ENCODE results near the gene CETN1.

DNA sequence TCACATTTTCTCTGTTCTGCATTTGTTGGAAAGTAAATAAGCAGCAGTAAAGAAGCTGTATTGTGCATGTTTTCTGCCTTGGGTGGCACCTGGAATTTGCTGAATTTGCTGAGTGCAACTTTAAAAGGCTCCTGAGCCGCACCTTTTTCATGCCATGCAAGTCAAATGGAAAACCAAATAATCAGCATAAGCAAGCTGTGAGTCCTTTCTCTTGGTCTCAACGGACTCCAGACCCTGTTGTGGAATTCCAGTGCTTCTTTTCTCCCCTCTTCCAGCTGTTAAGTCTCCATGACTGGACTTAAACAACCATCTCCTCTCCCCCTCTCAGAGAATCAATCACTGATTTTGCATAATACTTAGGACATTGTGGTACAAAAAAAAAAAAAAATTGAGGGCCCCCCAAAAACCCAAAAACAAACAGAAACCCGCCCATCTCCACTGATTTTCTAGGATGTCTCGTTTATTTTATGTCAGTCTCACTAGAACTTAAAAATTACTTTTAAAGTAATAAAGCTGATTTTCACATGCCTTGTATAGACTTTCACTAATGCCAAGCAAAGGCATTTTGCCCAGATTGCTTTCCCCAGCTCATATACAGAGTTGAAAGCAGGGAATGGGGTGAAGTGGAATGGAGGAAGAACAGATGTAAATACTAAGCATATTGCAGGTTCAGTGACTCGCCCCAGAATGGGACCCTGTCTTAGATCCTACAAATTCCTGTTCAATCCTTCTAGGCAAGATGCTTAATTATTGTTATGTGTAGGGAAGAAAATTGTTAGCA, 5.1 kb upstream of the CETN1 start:
- TF ChIP-seq, protein P1, sequence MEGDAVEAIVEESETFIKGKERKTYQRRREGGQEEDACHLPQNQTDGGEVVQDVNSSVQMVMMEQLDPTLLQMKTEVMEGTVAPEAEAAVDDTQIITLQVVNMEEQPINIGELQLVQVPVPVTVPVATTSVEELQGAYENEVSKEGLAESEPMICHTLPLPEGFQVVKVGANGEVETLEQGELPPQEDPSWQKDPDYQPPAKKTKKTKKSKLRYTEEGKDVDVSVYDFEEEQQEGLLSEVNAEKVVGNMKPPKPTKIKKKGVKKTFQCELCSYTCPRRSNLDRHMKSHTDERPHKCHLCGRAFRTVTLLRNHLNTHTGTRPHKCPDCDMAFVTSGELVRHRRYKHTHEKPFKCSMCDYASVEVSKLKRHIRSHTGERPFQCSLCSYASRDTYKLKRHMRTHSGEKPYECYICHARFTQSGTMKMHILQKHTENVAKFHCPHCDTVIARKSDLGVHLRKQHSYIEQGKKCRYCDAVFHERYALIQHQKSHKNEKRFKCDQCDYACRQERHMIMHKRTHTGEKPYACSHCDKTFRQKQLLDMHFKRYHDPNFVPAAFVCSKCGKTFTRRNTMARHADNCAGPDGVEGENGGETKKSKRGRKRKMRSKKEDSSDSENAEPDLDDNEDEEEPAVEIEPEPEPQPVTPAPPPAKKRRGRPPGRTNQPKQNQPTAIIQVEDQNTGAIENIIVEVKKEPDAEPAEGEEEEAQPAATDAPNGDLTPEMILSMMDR (IDR thresholded peaks at IDR 0.05) = no peak
- no peak for TF ChIP-seq EZH2 (IDR thresholded peaks at IDR 0.05; ENCODE audit: borderline replicate concordance, insufficient read depth, low read depth, low read length, poor library complexity, severe bottlenecking)
